SK-N-MC (cell line): ENCODE results near the gene CACHD1.

ENCODE experiments used
- EZH2 ChIP-seq: fragments of 200-600 bp; sonication (generic); IDR thresholded peaks from one replicate; pipeline ENCODE4 v1.6.1; 2017; ENCODE audit warnings: antibody characterized with exemption
- POLR2AphosphoS5 ChIP-seq: IDR thresholded peaks from 2 replicates; pipeline ENCODE4 v1.6.1; 2012; ENCODE audit warnings: mild to moderate bottlenecking, low read depth, low read length, borderline replicate concordance

- TF ChIP-seq EZH2 (no peak), POLR2AphosphoS5 (no peak)
These were observed 26.7 kb downstream of the CACHD1 start for GRCh38 chr1:64496606-64497005.
